Airway epithelial cell (primary cell): ENCODE measurements around the gene MXD4. TPM values are rescaled to one million over a fixed set of nuclear protein-coding genes. Genes with fewer than 3 reads are reported as not detected.

Source experiments
- total RNA-seq: library from RNA; depleted of rRNA; stranded (reverse); fragments of >200 nt; gene quantifications from 2 replicates; pipeline ENCODE4 v1.2.3, GENCODE V29; 2015

MXD4 gene
- 29.8 and 33.0 TPM in 2 replicates for total RNA-seq

GRCh38 chr4:2261853-2262144, at the start of gene MXD4:
Gene MXD4 (minus strand): TSS chr4:2262109. CDS start chr4:2261980, 129 bp downstream.

GRCh38 chr4:2241410-2242353, 20.2 kb downstream of the MXD4 start, which contains the start of the genes HAUS3 and POLN:
Gene HAUS3 (minus strand): TSS chr4:2242121. CDS start chr4:2240946, 1,175 bp downstream.
Gene POLN (minus strand): TSS chr4:2242121. CDS start chr4:2229231, 12,890 bp downstream.

Other genes starting within 250 kb of the MXD4 start
- not detected in 2 replicates for gene NAT8L, start 202.8 kb downstream of the MXD4 start, total RNA-seq
- 6.1 and 9.8 TPM in 2 replicates for gene HAUS3, start 20.0 kb downstream of the MXD4 start, total RNA-seq
- gene POLN, start 20.0 kb downstream of the MXD4 start, total RNA-seq, result 0.37 and 1.1 TPM in 2 replicates
- gene ZFYVE28, start 156.5 kb upstream of the MXD4 start, total RNA-seq, result 0.19 and 1.3 TPM in 2 replicates
- not detected in 2 replicates for gene CFAP99, start 156.8 kb upstream of the MXD4 start, total RNA-seq
- gene RNF4, start 207.0 kb upstream of the MXD4 start, total RNA-seq, result 38.1 and 38.7 TPM in 2 replicates